Midbrain (tissue), 1 donor: ENCODE data around the gene CDC5L.

Experiments used
- DNase-seq: peaks from one replicate; lab custom pipeline; 2025; lab: John Stamatoyannopoulos, UW

CDC5L gene

GRCh38 chr6:44373787-44374186 lies 13.7 kb upstream of the CDC5L start:
- no peak for DNase-seq

DNA sequence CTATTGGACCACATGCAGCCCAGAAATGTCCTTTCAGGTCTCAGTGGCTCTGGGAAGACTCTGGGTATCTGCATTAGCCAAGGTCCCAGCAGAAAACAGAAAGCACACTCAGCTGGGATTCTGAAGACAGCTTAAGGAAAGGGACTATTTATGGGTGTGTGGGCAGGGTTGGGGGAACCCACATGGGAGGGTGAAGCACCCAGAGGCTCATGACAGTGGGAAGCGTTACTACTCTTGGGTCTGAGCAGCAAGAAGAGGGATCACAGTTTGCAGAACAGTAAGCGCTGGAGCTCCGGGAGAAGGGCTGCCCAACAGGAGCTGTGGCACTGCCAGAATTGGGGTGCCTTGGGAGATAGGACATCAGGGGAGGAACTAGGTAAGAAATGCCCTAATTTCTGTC lies 12.4 kb upstream of the CDC5L start:
- no peak for DNase-seq

DNA sequence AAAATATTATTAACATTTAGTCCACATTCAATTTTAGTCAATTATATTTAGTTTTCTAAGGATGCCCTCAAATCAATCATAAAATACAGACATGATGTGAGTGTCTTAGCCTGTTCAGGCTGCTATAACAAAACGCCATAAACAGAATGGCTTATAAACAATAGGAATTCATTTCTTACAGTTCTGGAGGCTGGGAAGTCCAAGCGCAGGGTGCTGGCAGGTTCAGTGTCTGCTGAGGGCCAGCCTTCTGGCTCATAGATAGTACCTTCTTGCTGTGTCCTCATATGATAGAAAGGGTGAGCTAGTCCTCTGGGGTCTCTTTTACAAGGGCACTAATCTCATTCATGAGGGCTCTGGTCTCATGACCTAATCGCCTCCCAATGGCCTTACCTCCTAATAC lies 10.0 kb upstream of the CDC5L start:
- DNase-seq, result no peak

GRCh38 chr6:44377971-44378370 lies 9.5 kb upstream of the CDC5L start:
- DNase-seq, result no peak

- DNase-seq, result peak; percentile 32
Observed at GRCh38 chr6:44381739-44382138, 5.8 kb upstream of the CDC5L start.

GRCh38 chr6:44386364-44386928 lies 1.1 kb upstream of the CDC5L start:
- no peak for DNase-seq

- no peak for DNase-seq
Observed at GRCh38 chr6:44386929-44387345, 569 bp upstream of the CDC5L start.

GRCh38 chr6:44388135-44388487 lies 605 bp downstream of the CDC5L start:
- DNase-seq, result peak; percentile 34

- no peak for DNase-seq
Observed at GRCh38 chr6:44388887-44389286, 1.4 kb downstream of the CDC5L start.

GRCh38 chr6:44390158-44390683 lies 2.7 kb downstream of the CDC5L start:
- DNase-seq, result no peak

DNA sequence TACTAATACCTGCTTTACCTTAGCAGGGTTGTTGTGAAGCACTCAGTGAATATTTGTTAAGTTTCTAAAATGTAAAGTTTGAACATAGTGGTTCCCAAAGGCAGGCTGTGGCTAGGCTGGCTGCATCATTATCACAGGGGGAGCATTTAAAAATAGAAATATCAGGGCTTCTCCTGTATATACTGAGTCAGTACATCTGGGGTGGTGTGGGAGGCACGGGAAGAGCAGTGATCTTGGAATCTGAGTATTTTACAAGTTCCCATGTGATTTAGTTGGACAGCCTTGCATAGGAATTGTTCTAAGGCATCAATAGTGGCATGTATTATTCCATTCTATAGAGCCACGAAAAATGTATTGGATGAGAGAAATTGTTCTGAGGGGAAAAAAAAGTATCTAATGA lies 8.0 kb downstream of the CDC5L start:
- no peak for DNase-seq

DNA sequence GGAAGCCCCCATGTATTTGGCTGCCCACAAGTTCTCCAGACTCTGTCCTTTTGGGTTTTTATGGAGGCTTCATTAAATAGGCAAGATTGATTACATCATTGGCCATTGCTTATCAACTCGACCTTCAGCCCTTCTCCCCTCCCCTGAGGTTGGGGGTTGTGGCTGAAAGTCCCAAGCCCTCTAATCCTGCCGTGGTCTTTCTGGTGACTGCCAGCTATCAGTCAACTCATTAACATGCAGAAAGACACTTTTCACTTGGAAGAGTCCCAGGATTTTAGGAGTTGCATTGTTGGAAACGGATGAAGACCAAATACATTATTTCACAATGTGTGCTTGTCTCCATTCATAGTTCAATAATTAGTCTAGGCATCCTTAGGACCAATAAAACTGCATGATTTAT lies 9.5 kb downstream of the CDC5L start:
- DNase-seq, result peak; percentile 31

- DNase-seq, result no peak
Observed at GRCh38 chr6:44397424-44398164, 10.1 kb downstream of the CDC5L start.

- no peak for DNase-seq
Observed at GRCh38 chr6:44399991-44400390, 12.5 kb downstream of the CDC5L start.

GRCh38 chr6:44400572-44400971 lies 13.1 kb downstream of the CDC5L start:
- no peak for DNase-seq

- no peak for DNase-seq
Observed at GRCh38 chr6:44401138-44401537, 13.6 kb downstream of the CDC5L start.

GRCh38 chr6:44404022-44404714 lies 16.7 kb downstream of the CDC5L start:
- no peak for DNase-seq

GRCh38 chr6:44404715-44405099 lies 17.2 kb downstream of the CDC5L start:
- no peak for DNase-seq

GRCh38 chr6:44407951-44408670 lies 20.6 kb downstream of the CDC5L start:
- peak; percentile 6 for DNase-seq

DNA sequence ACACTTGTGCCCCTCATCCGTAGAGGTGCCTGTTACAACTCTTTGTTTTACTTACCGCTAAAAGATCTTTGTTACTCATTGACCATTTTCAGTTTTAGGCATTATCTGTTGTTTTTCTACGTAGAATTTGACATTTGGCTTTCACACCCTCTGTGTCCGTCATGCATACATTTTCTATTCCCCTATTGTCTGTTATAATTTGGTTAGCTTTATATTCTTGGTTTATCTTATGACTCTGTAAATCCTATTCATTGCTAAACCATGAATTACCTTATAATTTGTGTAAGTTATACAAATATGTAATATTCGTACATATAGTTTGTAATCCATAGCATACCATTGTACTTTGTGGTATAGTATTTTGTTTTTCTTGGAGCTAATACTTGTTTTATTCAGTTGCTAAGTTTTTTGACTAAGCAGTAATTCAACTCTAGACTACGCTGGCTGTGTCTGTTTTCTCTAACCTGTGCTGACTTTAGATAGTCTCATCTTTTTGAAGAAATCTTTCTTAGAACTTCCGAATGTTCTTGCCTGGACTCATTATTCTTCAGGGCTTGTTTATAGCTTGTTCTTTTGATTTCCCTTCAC lies 21.8 kb downstream of the CDC5L start:
- no peak for DNase-seq

DNA sequence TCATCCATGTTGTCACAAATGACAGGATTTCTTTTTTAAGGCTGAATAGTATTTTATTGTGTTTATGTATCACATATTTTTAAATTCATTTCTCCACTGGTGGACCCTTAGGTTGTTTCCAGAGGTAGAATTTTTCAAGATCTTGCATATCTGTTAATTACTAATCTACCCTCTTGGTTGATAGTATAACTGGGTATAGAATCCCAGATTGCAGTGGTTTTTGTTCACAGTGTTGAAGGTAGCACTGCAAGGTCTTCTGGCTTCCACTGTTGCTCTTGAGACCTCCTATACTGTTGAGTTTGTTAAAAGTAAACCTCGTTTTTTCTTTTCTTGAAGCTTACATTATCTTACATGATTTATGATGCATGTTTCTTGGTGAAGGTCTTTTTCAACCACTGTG lies 22.9 kb downstream of the CDC5L start:
- DNase-seq, result no peak

DNA sequence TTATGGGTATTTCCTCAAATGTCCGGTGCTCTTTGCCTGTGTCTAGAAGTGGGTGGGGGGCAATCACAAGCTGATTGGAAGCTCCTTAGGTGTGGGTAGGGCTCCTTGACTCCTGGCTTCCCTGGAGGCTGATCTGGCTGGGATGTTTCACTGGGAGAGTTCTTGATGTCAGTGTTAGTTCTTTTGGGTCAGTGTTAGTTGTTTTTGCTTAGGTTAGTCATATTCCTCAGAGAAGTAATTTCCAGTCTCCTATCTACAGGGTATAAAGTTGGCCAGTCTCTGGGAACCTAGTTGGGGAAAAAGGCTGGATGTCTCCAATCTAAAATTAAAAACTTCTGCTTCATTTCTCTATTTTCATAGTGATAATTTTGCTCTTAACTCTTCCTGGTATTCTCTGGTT lies 23.6 kb downstream of the CDC5L start:
- DNase-seq, result no peak
